Thyroid gland (tissue), 4 donors: Measurements from ENCODE around the gene TANGO2. TPM values are rescaled to one million over a fixed set of nuclear protein-coding genes. Genes with fewer than 3 reads are reported as not detected.

Experiments used
- DNase-seq, 2 donors: peaks; one replicate each; pipeline ENCODE4 v3.0.0-alpha.2; 2019
- H3K27ac ChIP-seq, 3 donors: fragments of 200-600 bp; sonication (generic); 1 replicate in 2 of 3; 2 replicates in 1 of 3; pipeline ENCODE4 v1.5.1; 2016 to 2019; ENCODE audit warnings: mild to moderate bottlenecking in 1 of 3, moderate library complexity in 1 of 3
- H3K27me3 ChIP-seq: fragments of 200-600 bp; sonication (generic); one replicate; pipeline ENCODE4 v1.5.1; 2019
- H3K36me3 ChIP-seq, 2 donors: fragments of 200-600 bp; sonication (generic); one replicate each; pipeline ENCODE4 v1.5.1; 2016 to 2019
- H3K4me1 ChIP-seq, 2 donors: fragments of 200-600 bp; sonication (generic); one replicate each; pipeline ENCODE4 v1.5.1; 2017 to 2019
- H3K4me3 ChIP-seq, 3 donors: fragments of 200-600 bp; sonication (generic); replicated peaks in 1 of 3; 1 replicate in 2 of 3; 2 replicates in 1 of 3; pipeline ENCODE4 v1.5.1; 2016; ENCODE audit warnings: mild to moderate bottlenecking in 1 of 3
- H3K9me3 ChIP-seq: fragments of 200-600 bp; sonication (generic); one replicate; pipeline ENCODE4 v1.5.1; 2017
- POLR2A ChIP-seq, 2 donors: fragments of 450-650 bp; IDR thresholded peaks; one replicate each; pipeline ENCODE4 v1.6.1; 2017; ENCODE audit warnings: antibody characterized with exemption in 2 of 2, mild to moderate bottlenecking in 2 of 2, moderate library complexity in 1 of 2
- WGBS, 2 donors: methylation state at CpG; one replicate each; pipeline ENCODE4 v1.1.5; 2017; 5-methylcytosine and 5-hydroxymethylcytosine counted together
- intact Hi-C: fragments of 100-400 bp; cut with DNase I; formaldehyde crosslinking; loops from one replicate; pipeline ENCODE4 v1.15.1; 2023
- total RNA-seq, 4 donors: library from RNA; depleted of rRNA; stranded (reverse); fragments of >200 nt; gene quantifications; one replicate each; pipeline ENCODE4 v1.2.3, GENCODE V29; 2016
- TF ChIP-seq, protein P1 (sequence below), 6 experiments: fragments of 200-600 bp in 3 of 6; fragments of 450-650 bp in 3 of 6; sonication (generic) in 3 of 6; IDR thresholded peaks; one replicate each; pipeline ENCODE4 v1.5.1; 2016 to 2019; ENCODE audit warnings: antibody characterized with exemption in 6 of 6, mild to moderate bottlenecking in 2 of 6, inconsistent platforms in 1 of 6, moderate library complexity in 1 of 6

Gene TANGO2
- total RNA-seq, 4 donors from 2014 or later = 50.3 to 82.7 (median 65.2) TPM

DNA sequence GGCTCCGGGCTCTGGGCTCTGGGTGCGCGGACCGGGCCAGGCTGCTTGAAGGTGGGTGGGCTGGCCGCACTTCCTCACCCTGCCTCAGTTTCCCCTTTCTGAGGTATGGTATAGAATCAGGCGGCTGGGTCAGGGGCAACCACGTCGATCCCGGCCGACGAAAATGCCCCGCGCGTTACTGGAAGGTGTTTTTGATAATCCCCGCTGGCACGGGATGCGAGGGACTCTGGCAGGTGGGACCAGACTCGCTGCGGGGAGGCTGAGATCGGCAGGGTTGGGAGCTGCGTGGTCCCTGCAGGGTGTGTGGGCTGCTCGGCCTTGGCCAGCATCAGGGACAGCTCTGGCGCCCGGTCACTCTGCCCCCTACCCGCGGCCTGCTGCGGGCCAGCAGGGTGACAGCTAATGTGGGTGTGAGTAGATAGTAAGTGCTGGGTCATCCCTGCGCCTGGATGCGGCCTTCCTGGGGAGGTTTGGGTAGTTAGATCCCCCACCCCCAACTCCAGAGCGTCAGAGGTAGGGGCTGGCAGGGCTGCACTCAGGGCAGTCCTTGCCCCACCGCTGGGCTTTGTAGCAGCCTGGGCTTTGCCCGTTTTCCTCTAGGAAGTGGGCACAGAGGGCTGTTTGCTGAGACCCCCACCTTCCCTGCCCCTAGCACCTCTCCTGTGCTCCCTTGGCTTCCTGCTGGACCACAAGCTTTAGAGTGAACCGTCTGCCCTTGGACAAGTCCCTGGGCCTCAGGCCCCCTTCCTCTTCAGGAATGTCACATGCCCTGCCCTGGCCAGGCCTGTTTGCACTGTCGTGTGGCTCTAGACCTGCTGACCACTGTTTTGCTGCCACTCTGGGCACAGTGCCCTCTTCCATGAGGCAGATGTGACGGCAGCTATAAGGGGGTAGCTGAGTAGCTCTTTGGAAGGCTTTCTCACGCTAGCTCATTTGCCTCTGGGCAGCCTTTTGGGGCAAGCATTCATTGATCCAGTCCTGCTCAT, 579 bp downstream of the TANGO2 start:
- peak in 1 of 2 donors; percentile 79 for TF ChIP-seq POLR2A (IDR thresholded peaks at IDR 0.05)
- TF ChIP-seq, protein P1, sequence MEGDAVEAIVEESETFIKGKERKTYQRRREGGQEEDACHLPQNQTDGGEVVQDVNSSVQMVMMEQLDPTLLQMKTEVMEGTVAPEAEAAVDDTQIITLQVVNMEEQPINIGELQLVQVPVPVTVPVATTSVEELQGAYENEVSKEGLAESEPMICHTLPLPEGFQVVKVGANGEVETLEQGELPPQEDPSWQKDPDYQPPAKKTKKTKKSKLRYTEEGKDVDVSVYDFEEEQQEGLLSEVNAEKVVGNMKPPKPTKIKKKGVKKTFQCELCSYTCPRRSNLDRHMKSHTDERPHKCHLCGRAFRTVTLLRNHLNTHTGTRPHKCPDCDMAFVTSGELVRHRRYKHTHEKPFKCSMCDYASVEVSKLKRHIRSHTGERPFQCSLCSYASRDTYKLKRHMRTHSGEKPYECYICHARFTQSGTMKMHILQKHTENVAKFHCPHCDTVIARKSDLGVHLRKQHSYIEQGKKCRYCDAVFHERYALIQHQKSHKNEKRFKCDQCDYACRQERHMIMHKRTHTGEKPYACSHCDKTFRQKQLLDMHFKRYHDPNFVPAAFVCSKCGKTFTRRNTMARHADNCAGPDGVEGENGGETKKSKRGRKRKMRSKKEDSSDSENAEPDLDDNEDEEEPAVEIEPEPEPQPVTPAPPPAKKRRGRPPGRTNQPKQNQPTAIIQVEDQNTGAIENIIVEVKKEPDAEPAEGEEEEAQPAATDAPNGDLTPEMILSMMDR (IDR thresholded peaks at IDR 0.05) = no peak
- no peaks in the 10 kb centered on the region for H3K9me3 ChIP-seq
- DNase-seq = peak; percentile 95 to 96
- WGBS, 2 donors = 2 to 9% methylated on average over 9 to 13 of the region's 36 CpGs
- peaks cover 18 to 31% of the 10 kb centered on the region in 2 donors for H3K4me1 ChIP-seq
- H3K4me3 ChIP-seq = peak overlapping the region; percentile 72 to 99 (median 98)
- H3K36me3 ChIP-seq = no peaks in the 10 kb centered on the region
- no peaks in the 10 kb centered on the region for H3K27me3 ChIP-seq
- intact Hi-C loops = loop anchor here (10.0 kb wide), 1 partner anchor 93 kb away; the partner anchor contains the start of genes RANBP1 and TRMT2A
- H3K27ac ChIP-seq = peak overlapping the region; percentile 94 to 96 (median 96)

DNA sequence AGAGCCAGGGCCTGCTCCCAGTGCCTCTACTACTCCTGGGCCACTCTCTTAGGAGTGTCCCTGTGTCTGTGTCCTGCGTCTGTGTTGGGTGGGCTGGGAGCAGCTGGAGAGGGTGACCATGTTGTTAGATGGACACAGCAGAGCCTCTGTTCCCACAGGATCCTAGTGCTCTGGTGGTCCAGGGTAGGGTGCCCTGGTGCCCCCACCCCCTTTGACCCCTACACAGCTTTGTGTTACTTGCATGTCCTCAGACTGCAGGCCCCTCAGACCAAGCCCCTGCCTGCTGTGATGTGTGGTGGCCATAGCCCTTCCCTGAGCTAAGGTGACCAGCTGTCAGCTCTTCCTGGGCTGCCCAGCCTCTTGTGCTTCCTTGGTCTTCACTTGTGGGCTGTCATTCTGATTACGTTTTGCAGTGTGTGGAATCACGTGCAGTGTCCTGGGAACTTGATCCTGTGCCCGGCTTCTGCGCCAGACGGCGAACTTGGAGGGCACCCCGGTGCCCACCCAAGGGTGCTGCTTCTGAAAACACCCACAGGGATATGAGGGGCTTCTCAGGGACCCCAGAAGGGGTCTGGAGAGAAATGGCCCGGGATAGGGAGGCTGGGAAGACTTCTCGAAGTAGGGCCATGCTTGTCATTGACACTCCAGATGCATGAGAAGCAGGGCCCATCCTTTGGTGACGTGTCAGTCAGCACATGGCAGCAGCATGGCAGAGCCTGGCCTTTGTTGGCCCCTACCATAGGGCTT, 1.5 kb downstream of the TANGO2 start:
- H3K27ac ChIP-seq = peak overlapping the region; percentile 94 to 96 (median 96)
- TF ChIP-seq, protein P1 (IDR thresholded peaks at IDR 0.05) = no peak
- TF ChIP-seq POLR2A (IDR thresholded peaks at IDR 0.05) = no peak
- peaks cover 18 to 27% of the 10 kb centered on the region in 2 donors for H3K4me1 ChIP-seq
- 91 to 92% methylated on average over 7 to 10 of the region's 11 CpGs for WGBS, 2 donors
- no peaks in the 10 kb centered on the region for H3K36me3 ChIP-seq
- no peaks in the 10 kb centered on the region for H3K9me3 ChIP-seq
- H3K4me3 ChIP-seq = peak overlapping the region in 1 of 3 donors; percentile 99
- no peak for DNase-seq
- H3K27me3 ChIP-seq = no peaks in the 10 kb centered on the region
- intact Hi-C loops = loop anchor here (10.0 kb wide), 1 partner anchor 92 kb away; the partner anchor contains the start of genes RANBP1 and TRMT2A

GRCh38 chr22:20022978-20023613, 2.2 kb downstream of the TANGO2 start:
- TF ChIP-seq, protein P1 (IDR thresholded peaks at IDR 0.05) = no peak
- TF ChIP-seq POLR2A (IDR thresholded peaks at IDR 0.05) = no peak
- Histone ChIP-seq H3K36me3 (no peaks in the 10 kb centered on the region), H3K27ac (peak overlapping the region in 2 of 3 donors; percentile 94 to 96), H3K9me3 (no peaks in the 10 kb centered on the region), H3K4me1 (peaks cover 18 to 24% of the 10 kb centered on the region in 2 donors), H3K4me3 (no peak overlapping the region), H3K27me3 (no peaks in the 10 kb centered on the region)
- no peak for DNase-seq
- intact Hi-C loops = loop anchor here (10.0 kb wide), 1 partner anchor 92 kb away; the partner anchor contains the start of genes RANBP1 and TRMT2A
- WGBS, 2 donors = 68 to 70% methylated on average over 10 of the region's 10 CpGs

- Histone ChIP-seq H3K9me3 (no peaks in the 10 kb centered on the region), H3K27ac (no peak overlapping the region), H3K4me3 (no peak overlapping the region), H3K36me3 (no peaks in the 10 kb centered on the region), H3K4me1 (peaks cover 18 to 31% of the 10 kb centered on the region in 2 donors), H3K27me3 (no peaks in the 10 kb centered on the region)
- intact Hi-C loops = loop anchor here (10.0 kb wide), 1 partner anchor 91 kb away; the partner anchor contains the start of genes RANBP1 and TRMT2A
- TF ChIP-seq, protein P1 (IDR thresholded peaks at IDR 0.05) = no peak
- no peak for TF ChIP-seq POLR2A (IDR thresholded peaks at IDR 0.05)
- 79 to 83% methylated on average over 13 of the region's 13 CpGs for WGBS, 2 donors
- DNase-seq = no peak
Observed at GRCh38 chr22:20024225-20024624, 3.3 kb downstream of the TANGO2 start.
